ENCODE measurements around the gene EFNA2.

EFNA2 gene

GRCh38 chr19:1282588-1283206 is 3.0 kb upstream of the EFNA2 start:
- DNase-seq = no peak

- no peak for DNase-seq
Measured at GRCh38 chr19:1283207-1283916, 2.3 kb upstream of the EFNA2 start.

- no peak for DNase-seq
Measured at GRCh38 chr19:1283917-1284292, 1.8 kb upstream of the EFNA2 start.

GRCh38 chr19:1284293-1284978 is 1.2 kb upstream of the EFNA2 start:
- no peak for DNase-seq

GRCh38 chr19:1284979-1285736 is 515 bp upstream of the EFNA2 start:
- DNase-seq = no peak

- DNase-seq = no peak
Measured at GRCh38 chr19:1286487-1287353, 1.0 kb downstream of the EFNA2 start.

GRCh38 chr19:1287354-1288225 is 1.9 kb downstream of the EFNA2 start:
- no peak for DNase-seq

- DNase-seq = no peak
Measured at GRCh38 chr19:1288226-1288612, 2.5 kb downstream of the EFNA2 start.

GRCh38 chr19:1288833-1289685 is 3.4 kb downstream of the EFNA2 start:
- DNase-seq = no peak

GRCh38 chr19:1289686-1290025 is 4.0 kb downstream of the EFNA2 start:
- no peak for DNase-seq

- DNase-seq = no peak
Measured at GRCh38 chr19:1290196-1290702, 4.6 kb downstream of the EFNA2 start.

GRCh38 chr19:1290703-1291651 is 5.3 kb downstream of the EFNA2 start:
- no peak for DNase-seq

GRCh38 chr19:1291761-1292418 is 6.2 kb downstream of the EFNA2 start:
- peak in 17 of 56 donors; percentile 6 to 55 (median 25) for DNase-seq

- DNase-seq = no peak
Measured at GRCh38 chr19:1292419-1293151, 6.9 kb downstream of the EFNA2 start.

- no peak for DNase-seq
Measured at GRCh38 chr19:1293782-1294604, 8.3 kb downstream of the EFNA2 start.
